ENCODE measurements around the gene RFX6. TPM values are rescaled to one million over a fixed set of nuclear protein-coding genes. Genes with fewer than 3 reads are reported as not detected.

RFX6 gene
- total and polyA plus RNA-seq, 2 experiments from 2014 or later, result not detected

DNA sequence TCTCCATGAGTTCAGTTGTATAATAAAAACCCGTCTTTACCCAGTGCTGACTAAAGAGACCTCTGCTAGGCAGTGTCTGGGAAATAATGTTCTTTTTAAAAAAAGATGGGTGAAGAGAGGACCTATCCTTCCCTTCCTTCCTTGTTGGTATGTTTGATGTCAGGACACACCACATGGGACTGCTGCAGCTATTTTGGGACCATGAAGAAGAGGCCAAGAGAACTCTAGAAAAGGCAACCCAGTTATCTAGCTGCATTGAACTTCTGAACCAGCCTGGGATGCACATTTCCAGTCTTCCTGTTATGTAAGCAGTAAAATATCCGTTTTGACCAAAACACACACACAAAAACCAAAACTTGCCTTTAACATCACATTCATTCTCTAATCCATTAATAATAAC, 77.3 kb downstream of the RFX6 start:
- Histone ChIP-seq H3K27ac (no peak overlapping the region), H3K9ac (no peak overlapping the region), H3K79me2 (ENCODE audit: insufficient read depth) (no peaks in the 10 kb centered on the region), H4K20me1 (ENCODE audit: insufficient read depth) (no peaks in the 10 kb centered on the region), H3F3A (ENCODE audit: insufficient read depth) (no peaks in the 10 kb centered on the region), H3K9me2 (ENCODE audit: insufficient read depth) (no peaks in the 10 kb centered on the region), H3K9me3 (ENCODE audit: low read depth) (no peaks in the 10 kb centered on the region), H3K4me3 (no peak overlapping the region), H2AFZ (no peak overlapping the region), H3K36me3 (ENCODE audit: low read depth) (no peaks in the 10 kb centered on the region), H3K4me2 (ENCODE audit: unreplicated experiment) (no peak overlapping the region), H3K4me1 (ENCODE audit: insufficient read depth) (no peaks in the 10 kb centered on the region), H3K27me3 (replicated peaks; ENCODE audit: insufficient read depth) (no peaks in the 10 kb centered on the region)
- in situ Hi-C loops (cut with MboI), result no loop called here
- 10 to 12% methylated on average over 2 of the region's 2 CpGs for WGBS, 2 experiments (ENCODE audit: low coverage in 1 of 2, low lambda C conversion rate in 2 of 2, missing lambda C conversion rate in 2 of 2)
- TF ChIP-seq EZH2phosphoT487 (IDR thresholded peaks at IDR 0.05; ENCODE audit: insufficient read depth, low read depth), result no peak
- no peak for TF ChIP-seq EZH2 (IDR thresholded peaks at IDR 0.05; ENCODE audit: insufficient read depth, poor library complexity, severe bottlenecking)
- no peak for DNase-seq

DNA sequence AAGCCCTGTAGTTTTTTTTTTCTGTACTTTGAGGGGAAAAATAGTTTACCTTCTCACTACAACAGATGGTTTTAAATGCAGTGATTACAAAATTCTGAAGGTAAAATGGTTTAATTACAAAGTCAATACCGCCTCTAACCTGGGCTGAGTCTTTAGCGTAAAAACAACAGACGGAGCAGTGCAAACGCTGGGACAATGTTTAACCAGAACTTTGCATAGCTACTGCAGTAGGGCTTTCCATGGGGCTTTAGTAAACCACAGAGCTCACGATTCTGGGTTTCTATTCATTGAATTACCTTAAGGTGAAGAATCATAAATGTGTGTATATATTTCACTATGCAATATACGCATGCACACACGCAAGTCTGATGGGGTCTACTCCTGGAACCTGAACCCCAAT, 77.9 kb downstream of the RFX6 start:
- TF ChIP-seq EZH2 (IDR thresholded peaks at IDR 0.05; ENCODE audit: insufficient read depth, poor library complexity, severe bottlenecking), result no peak
- TF ChIP-seq EZH2phosphoT487 (IDR thresholded peaks at IDR 0.05; ENCODE audit: insufficient read depth, low read depth), result no peak
- no peaks in the 10 kb centered on the region for H3K9me3 ChIP-seq (ENCODE audit: low read depth)
- H3K4me2 ChIP-seq (ENCODE audit: unreplicated experiment), result no peak overlapping the region
- no peak for DNase-seq
- in situ Hi-C loops (cut with MboI), result no loop called here
- no peaks in the 10 kb centered on the region for H3K4me1 ChIP-seq (ENCODE audit: insufficient read depth)
- H3K79me2 ChIP-seq (ENCODE audit: insufficient read depth), result no peaks in the 10 kb centered on the region
- H4K20me1 ChIP-seq (ENCODE audit: insufficient read depth), result no peaks in the 10 kb centered on the region
- no peaks in the 10 kb centered on the region for H3F3A ChIP-seq (ENCODE audit: insufficient read depth)
- WGBS, 2 experiments (ENCODE audit: low coverage in 1 of 2, low lambda C conversion rate in 2 of 2, missing lambda C conversion rate in 2 of 2), result 52 to 60% methylated on average over 7 of the region's 7 CpGs
- H3K36me3 ChIP-seq (ENCODE audit: low read depth), result no peaks in the 10 kb centered on the region
- no peak overlapping the region for H3K9ac ChIP-seq
- H3K27ac ChIP-seq, result no peak overlapping the region
- H3K4me3 ChIP-seq, result no peak overlapping the region
- no peaks in the 10 kb centered on the region for H3K9me2 ChIP-seq (ENCODE audit: insufficient read depth)
- H2AFZ ChIP-seq, result no peak overlapping the region
- no peaks in the 10 kb centered on the region for H3K27me3 ChIP-seq (replicated peaks; ENCODE audit: insufficient read depth)

DNA sequence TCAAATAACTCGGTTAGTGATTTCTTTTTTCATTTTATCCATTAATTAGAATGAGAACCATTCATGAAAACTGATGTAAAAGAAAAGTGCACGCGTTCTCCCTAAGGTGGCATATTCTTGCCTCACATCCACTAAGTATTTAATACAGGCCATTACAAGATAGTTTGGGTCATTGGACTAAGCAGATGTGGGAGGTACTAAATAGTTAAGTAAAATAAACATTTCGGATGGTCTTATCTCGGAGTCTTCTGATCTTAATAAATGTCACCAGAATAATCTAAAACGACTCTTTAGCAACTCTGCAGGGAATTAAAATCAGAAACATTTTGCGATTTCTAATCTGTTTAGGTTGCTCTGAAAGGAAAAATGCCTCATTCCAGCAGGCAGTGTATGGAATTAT, 78.7 kb downstream of the RFX6 start:
- 47 to 49% methylated on average over 7 of the region's 7 CpGs for WGBS, 2 experiments (ENCODE audit: low coverage in 1 of 2, low lambda C conversion rate in 2 of 2, missing lambda C conversion rate in 2 of 2)
- in situ Hi-C loops (cut with MboI), result no loop called here
- Histone ChIP-seq H3K9me2 (ENCODE audit: insufficient read depth) (no peaks in the 10 kb centered on the region), H3K4me3 (no peak overlapping the region), H3K27me3 (replicated peaks; ENCODE audit: insufficient read depth) (no peaks in the 10 kb centered on the region), H3K9me3 (ENCODE audit: low read depth) (no peaks in the 10 kb centered on the region), H3K4me1 (ENCODE audit: insufficient read depth) (no peaks in the 10 kb centered on the region), H3K9ac (no peak overlapping the region), H2AFZ (no peak overlapping the region), H4K20me1 (ENCODE audit: insufficient read depth) (no peaks in the 10 kb centered on the region), H3K79me2 (ENCODE audit: insufficient read depth) (no peaks in the 10 kb centered on the region), H3K4me2 (ENCODE audit: unreplicated experiment) (no peak overlapping the region), H3K36me3 (ENCODE audit: low read depth) (no peaks in the 10 kb centered on the region), H3K27ac (no peak overlapping the region), H3F3A (ENCODE audit: insufficient read depth) (no peaks in the 10 kb centered on the region)
- TF ChIP-seq EZH2phosphoT487 (IDR thresholded peaks at IDR 0.05; ENCODE audit: insufficient read depth, low read depth) (no peak), EZH2 (IDR thresholded peaks at IDR 0.05; ENCODE audit: insufficient read depth, poor library complexity, severe bottlenecking) (no peak)
- no peak for DNase-seq

DNA sequence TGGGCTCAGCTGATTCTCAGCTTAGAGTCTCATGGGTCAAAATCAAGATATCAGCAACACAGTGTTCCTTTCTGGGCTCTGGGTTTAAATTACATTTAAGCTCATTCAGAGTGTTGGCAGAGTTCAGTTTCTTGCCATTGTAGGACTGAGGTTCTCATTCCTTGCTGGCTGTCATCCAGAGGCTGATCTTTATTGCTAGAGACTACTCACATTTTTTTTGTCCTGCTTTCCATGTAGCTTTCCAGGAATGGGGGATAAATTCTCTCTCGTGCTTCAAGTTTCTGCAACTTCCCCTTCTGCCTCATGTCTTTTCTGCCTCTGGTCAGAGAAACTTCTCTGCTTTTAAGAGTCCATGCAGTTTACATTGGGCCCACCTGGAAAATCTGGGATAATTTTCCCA, 86.9 kb downstream of the RFX6 start:
- TF ChIP-seq EZH2phosphoT487 (IDR thresholded peaks at IDR 0.05; ENCODE audit: insufficient read depth, low read depth) (no peak), EZH2 (IDR thresholded peaks at IDR 0.05; ENCODE audit: insufficient read depth, poor library complexity, severe bottlenecking) (no peak)
- Histone ChIP-seq H3K9ac (no peak overlapping the region), H3K4me1 (ENCODE audit: insufficient read depth) (no peaks in the 10 kb centered on the region), H3K27ac (no peak overlapping the region), H3K9me3 (ENCODE audit: low read depth) (no peaks in the 10 kb centered on the region), H3K27me3 (replicated peaks; ENCODE audit: insufficient read depth) (no peaks in the 10 kb centered on the region), H3F3A (ENCODE audit: insufficient read depth) (no peaks in the 10 kb centered on the region), H2AFZ (no peak overlapping the region), H4K20me1 (ENCODE audit: insufficient read depth) (no peaks in the 10 kb centered on the region), H3K36me3 (ENCODE audit: low read depth) (no peaks in the 10 kb centered on the region), H3K79me2 (ENCODE audit: insufficient read depth) (no peaks in the 10 kb centered on the region), H3K4me3 (no peak overlapping the region), H3K4me2 (ENCODE audit: unreplicated experiment) (no peak overlapping the region), H3K9me2 (ENCODE audit: insufficient read depth) (no peaks in the 10 kb centered on the region)
- in situ Hi-C loops (cut with MboI), result no loop called here
- WGBS, 2 experiments (ENCODE audit: low coverage in 1 of 2, low lambda C conversion rate in 2 of 2, missing lambda C conversion rate in 2 of 2), result 63 to 81% methylated on average over 1 of the region's 1 CpG
- DNase-seq, result no peak

All from GM23248 (cell line).